Spleen (tissue), 7 donors: ENCODE measurements around the gene ANKRD37.

Source experiments
- CTCF ChIP-seq, 11 experiments: fragments of 200-600 bp in 7 of 11; fragments of 450-650 bp in 4 of 11; sonication (generic) in 4 of 11; IDR thresholded peaks in 8 of 11; conservative IDR thresholded peaks in 3 of 11; 1 replicate in 7 of 11; 2 replicates in 4 of 11; pipeline versions ENCODE4 v1.4.0 to v1.8.0; 2016 to 2021; ENCODE audit warnings: antibody characterized with exemption in 11 of 11, inconsistent platforms in 4 of 11, mild to moderate bottlenecking in 1 of 11
- POLR2A ChIP-seq, 3 donors: fragments of 450-650 bp; IDR thresholded peaks; one replicate each; pipeline ENCODE4 v1.5.1; 2017; ENCODE audit warnings: antibody characterized with exemption in 3 of 3, mild to moderate bottlenecking in 1 of 3
- donor health status: DM: no; HTN: no; CAD: no; lungs with moderate emphysema.
- donor health status: DM: no; HTN: no; CAD: no.
- donor health status: DM: no; HTN: no; CAD: no.

- TF ChIP-seq POLR2A (IDR thresholded peaks at IDR 0.05) (no peak), CTCF (IDR thresholded peaks at IDR 0.05 in 8 of 11, conservative IDR thresholded peaks at IDR 0.05 in 3 of 11) (no peak)
Measured at GRCh38 chr4:185399466-185399865, 2.8 kb downstream of the ANKRD37 start.
